ENCODE results near the gene GALNT7.
A peak's percentile ranks its signal among the peaks of the same experiment; 100 is the strongest.

GALNT7 gene

DNA sequence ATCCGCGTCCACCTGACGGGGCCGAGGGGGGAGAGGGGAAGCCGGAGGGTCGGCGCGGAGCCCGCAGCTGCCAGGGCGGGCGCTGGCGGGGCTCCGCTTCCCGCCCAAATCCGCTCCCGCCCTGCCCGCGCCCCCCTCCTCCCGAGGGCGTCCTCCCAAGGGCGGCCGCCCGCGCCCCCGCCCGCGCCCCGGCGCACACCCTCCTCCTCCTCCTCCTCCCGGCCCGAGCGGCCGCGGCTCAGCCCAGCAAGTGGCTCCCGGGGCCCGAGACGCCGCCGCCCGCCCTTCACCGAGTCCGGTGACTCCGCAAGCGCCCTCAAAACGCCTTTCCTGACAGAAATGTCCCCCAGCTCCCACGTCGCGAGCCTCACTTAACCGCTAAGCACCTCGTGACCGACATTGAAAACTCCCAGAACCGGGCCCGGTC is 165.1 kb downstream of the GALNT7 start:
- Histone ChIP-seq H3K27ac (ENCODE audit: insufficient read depth in 1 of 2, low read depth in 1 of 2, low read length in 2 of 2, poor library complexity in 1 of 2, severe bottlenecking in 2 of 2) (peak overlapping the region; percentile 83 to 94), H3K36me3 (ENCODE audit: control insufficient read depth in 4 of 4, insufficient read depth in 4 of 4, low read length in 3 of 4) (peaks cover 6 to 44% (median 10%) of the 10 kb centered on the region in 4 experiments), H3K27me3 (replicated peaks in 2 of 5; ENCODE audit: control insufficient read depth in 4 of 5, insufficient read depth in 5 of 5, low read length in 4 of 5) (no peaks in the 10 kb centered on the region), H3K4me3 (ENCODE audit: control insufficient read depth in 1 of 7, extremely low read depth in 1 of 7, insufficient read depth in 4 of 7, low read depth in 2 of 7, low read length in 6 of 7) (peak overlapping the region; percentile 78 to 99 (median 98)), H3K4me1 (ENCODE audit: control extremely low read depth in 1 of 4, control insufficient read depth in 4 of 4, insufficient read depth in 4 of 4, low read length in 3 of 4) (peaks cover 2 to 40% (median 28%) of the 10 kb centered on the region in 4 experiments), H3K9me3 (ENCODE audit: control extremely low read depth in 1 of 5, control insufficient read depth in 4 of 5, insufficient read depth in 2 of 5, low read depth in 1 of 5, low read length in 4 of 5) (no peaks in the 10 kb centered on the region)
- peak; percentile 26 to 60 (median 46) for DNase-seq
- CTCF ChIA-PET = interaction anchor here (1.4 to 3.8 kb wide), 3 partner anchors 15 to 78 kb away, joined by 3 to 18 read pairs (median 10); partner anchors contain the start of gene SAP30
- POLR2A ChIA-PET = interaction anchor here (1.0 to 3.5 kb wide), 4 partner anchors 12 to 37 kb away, joined by 3 to 24 read pairs (median 6); partner anchors contain the start of gene SAP30
- 0% methylated on average over 36 of the region's 53 CpGs for WGBS (ENCODE audit: insufficient coverage)

DNA sequence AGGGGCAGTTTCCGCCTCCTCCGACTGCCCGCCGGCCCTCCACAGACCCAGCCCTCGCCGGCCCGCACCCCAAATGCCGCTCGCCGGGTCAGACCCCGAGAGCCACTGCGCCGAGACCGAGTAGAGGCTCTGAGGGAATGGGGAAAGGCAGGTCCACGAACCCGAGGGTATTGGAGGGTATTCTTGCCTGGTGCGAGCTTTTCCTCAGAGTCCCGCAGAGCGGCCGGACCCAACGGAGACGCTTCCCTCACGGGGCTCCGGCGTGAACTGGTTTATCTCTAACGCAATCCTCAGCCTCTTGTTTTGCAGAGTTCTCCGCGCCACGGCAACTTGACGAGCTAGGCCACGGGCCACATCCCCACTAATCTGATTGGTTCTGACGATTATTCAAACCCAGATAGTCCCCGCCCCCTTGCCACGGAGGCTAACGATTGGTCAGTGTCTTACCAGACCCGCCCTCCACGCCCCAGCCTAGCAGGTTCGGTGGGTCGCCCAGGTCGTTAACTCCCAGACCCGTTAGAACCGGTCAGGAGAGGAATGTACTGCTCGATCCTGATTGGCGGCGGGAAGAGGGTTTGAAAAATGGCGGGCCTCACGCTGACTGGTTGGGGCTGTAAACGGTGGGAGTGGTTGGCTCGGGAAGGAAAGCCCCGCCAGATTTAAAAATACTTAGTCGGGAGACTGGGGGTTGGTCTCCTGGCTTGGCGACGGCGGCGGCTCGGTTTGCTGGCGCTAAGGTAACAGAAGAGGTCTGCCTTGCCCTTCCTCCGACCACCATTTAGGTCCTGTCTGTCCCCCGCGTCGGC is 165.7 kb downstream of the GALNT7 start, which contains the start of gene HMGB2:
HMGB2 (minus strand) TSS at position 274 of the 806 bp plus-strand sequence. CDS start 709 bp downstream, outside the sequence.
- DNase-seq = peak; percentile 100
- peaks cover 2 to 40% (median 28%) of the 10 kb centered on the region in 4 experiments for H3K4me1 ChIP-seq (ENCODE audit: control extremely low read depth in 1 of 4, control insufficient read depth in 4 of 4, insufficient read depth in 4 of 4, low read length in 3 of 4)
- H3K27ac ChIP-seq (ENCODE audit: insufficient read depth in 1 of 2, low read depth in 1 of 2, low read length in 2 of 2, poor library complexity in 1 of 2, severe bottlenecking in 2 of 2) = peak within 1 kb of the TSS; percentile 83 to 94
- H3K9me3 ChIP-seq (ENCODE audit: control extremely low read depth in 1 of 5, control insufficient read depth in 4 of 5, insufficient read depth in 2 of 5, low read depth in 1 of 5, low read length in 4 of 5) = no peaks in the 10 kb centered on the region
- H3K27me3 ChIP-seq (replicated peaks in 2 of 5; ENCODE audit: control insufficient read depth in 4 of 5, insufficient read depth in 5 of 5, low read length in 4 of 5) = no peaks in the 10 kb centered on the region
- POLR2A ChIA-PET = interaction anchor here (0.6 to 3.5 kb wide), 5 partner anchors 11 to 36 kb away, joined by 3 to 24 read pairs (median 5); partner anchors contain the start of gene SAP30
- 0% methylated on average over 47 of the region's 61 CpGs for WGBS (ENCODE audit: insufficient coverage)
- peaks cover under 1 to 39% (median 8%) of the 10 kb centered on the region in 4 experiments for H3K36me3 ChIP-seq (ENCODE audit: control insufficient read depth in 4 of 4, insufficient read depth in 4 of 4, low read length in 3 of 4)
- CTCF ChIA-PET = interaction anchor here (0.9 to 3.8 kb wide), 7 partner anchors 11 to 77 kb away, joined by 3 to 18 read pairs (median 6); partner anchors contain the start of gene SAP30
- H3K4me3 ChIP-seq (ENCODE audit: control insufficient read depth in 1 of 7, extremely low read depth in 1 of 7, insufficient read depth in 4 of 7, low read depth in 2 of 7, low read length in 6 of 7) = peak within 1 kb of the TSS; percentile 78 to 99 (median 98)

DNA sequence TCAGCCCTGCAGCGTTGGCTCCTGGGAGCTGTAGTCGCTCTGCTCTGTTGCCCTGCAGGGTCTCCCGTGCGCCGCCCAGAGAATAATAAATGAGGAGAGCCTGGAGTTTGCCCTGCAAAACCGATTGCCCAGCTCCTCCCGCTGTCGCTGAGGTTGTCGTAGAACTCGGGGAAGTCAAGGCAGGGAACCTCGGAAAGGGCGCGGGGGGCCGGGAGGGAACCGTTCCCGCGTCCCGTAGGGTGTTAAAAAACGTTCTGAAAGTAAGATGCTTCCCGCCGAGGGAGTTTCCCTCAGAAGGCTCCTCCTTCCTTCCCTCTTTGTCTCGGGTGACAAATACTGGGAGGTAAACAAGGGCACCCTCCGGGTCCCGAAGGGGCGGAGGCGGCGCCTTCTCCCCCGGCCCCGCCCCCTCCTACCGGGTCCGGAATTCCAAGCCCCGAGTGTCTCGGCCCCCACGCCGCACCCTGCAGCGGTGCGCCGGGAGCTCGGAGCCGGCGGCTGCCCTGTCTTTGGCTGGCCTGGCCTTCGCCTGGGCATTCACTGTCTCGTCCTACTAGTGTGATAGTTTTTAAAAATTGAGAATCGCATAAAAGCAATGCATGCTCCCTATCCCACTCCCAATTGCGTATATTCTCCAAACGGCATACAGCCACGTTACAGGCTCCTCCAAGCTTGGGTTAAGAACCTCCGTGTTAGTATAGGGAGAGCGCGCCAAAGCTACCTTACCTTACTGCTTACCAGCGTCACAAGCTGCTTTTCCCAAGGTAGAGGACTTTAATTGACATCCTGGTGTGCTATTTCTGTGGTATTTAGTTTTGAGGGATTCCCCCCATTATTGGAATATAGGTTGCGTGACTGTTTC is 166.5 kb downstream of the GALNT7 start:
- CTCF ChIA-PET = interaction anchor here (0.9 to 3.8 kb wide), 8 partner anchors 10 to 76 kb away, joined by 3 to 18 read pairs (median 5); partner anchors contain the start of gene SAP30
- Histone ChIP-seq H3K9me3 (ENCODE audit: control extremely low read depth in 1 of 5, control insufficient read depth in 4 of 5, insufficient read depth in 2 of 5, low read depth in 1 of 5, low read length in 4 of 5) (no peaks in the 10 kb centered on the region), H3K36me3 (ENCODE audit: control insufficient read depth in 4 of 4, insufficient read depth in 4 of 4, low read length in 3 of 4) (peaks cover 0 to 30% (median 7%) of the 10 kb centered on the region in 4 experiments), H3K4me1 (ENCODE audit: control extremely low read depth in 1 of 4, control insufficient read depth in 4 of 4, insufficient read depth in 4 of 4, low read length in 3 of 4) (peaks cover 2 to 40% (median 28%) of the 10 kb centered on the region in 4 experiments), H3K27me3 (replicated peaks in 2 of 5; ENCODE audit: control insufficient read depth in 4 of 5, insufficient read depth in 5 of 5, low read length in 4 of 5) (no peaks in the 10 kb centered on the region), H3K27ac (ENCODE audit: insufficient read depth in 1 of 2, low read depth in 1 of 2, low read length in 2 of 2, poor library complexity in 1 of 2, severe bottlenecking in 2 of 2) (peak overlapping the region; percentile 46 to 75), H3K4me3 (ENCODE audit: control insufficient read depth in 1 of 7, extremely low read depth in 1 of 7, insufficient read depth in 4 of 7, low read depth in 2 of 7, low read length in 6 of 7) (peak overlapping the region; percentile 78 to 99 (median 98))
- under 1% methylated on average over 33 of the region's 52 CpGs for WGBS (ENCODE audit: insufficient coverage)
- DNase-seq = peak; percentile 50 to 67 (median 64)
- POLR2A ChIA-PET = interaction anchor here (0.6 to 3.5 kb wide), 4 partner anchors 10 to 36 kb away, joined by 3 to 24 read pairs (median 6); partner anchors contain the start of gene SAP30

DNA sequence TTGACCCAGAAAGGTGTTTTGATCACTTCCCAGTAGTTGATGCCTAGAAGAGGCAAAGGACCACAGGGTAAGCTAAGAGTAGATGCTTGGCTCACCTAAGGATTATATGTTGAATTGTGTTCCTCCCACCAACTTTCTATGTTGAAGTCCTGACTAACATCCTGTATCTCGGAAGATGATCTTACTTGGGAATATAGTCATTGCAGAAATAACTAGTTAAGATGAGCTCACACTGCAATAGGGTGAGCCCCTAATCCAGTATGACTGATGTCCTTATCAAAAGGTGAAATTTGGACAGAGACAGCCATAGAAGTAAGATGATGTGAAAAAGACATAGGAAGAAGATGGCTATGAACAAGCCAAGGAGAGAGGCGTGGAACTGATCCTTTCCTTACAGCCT is 168.9 kb downstream of the GALNT7 start:
- Histone ChIP-seq H3K4me1 (ENCODE audit: control extremely low read depth in 1 of 4, control insufficient read depth in 4 of 4, insufficient read depth in 4 of 4, low read length in 3 of 4) (peaks cover 2 to 29% (median 19%) of the 10 kb centered on the region in 4 experiments), H3K27me3 (replicated peaks in 2 of 5; ENCODE audit: control insufficient read depth in 4 of 5, insufficient read depth in 5 of 5, low read length in 4 of 5) (no peaks in the 10 kb centered on the region), H3K9me3 (ENCODE audit: control extremely low read depth in 1 of 5, control insufficient read depth in 4 of 5, insufficient read depth in 2 of 5, low read depth in 1 of 5, low read length in 4 of 5) (no peaks in the 10 kb centered on the region), H3K4me3 (ENCODE audit: control insufficient read depth in 1 of 7, extremely low read depth in 1 of 7, insufficient read depth in 4 of 7, low read depth in 2 of 7, low read length in 6 of 7) (no peak overlapping the region), H3K27ac (ENCODE audit: insufficient read depth in 1 of 2, low read depth in 1 of 2, low read length in 2 of 2, poor library complexity in 1 of 2, severe bottlenecking in 2 of 2) (no peak overlapping the region), H3K36me3 (ENCODE audit: control insufficient read depth in 4 of 4, insufficient read depth in 4 of 4, low read length in 3 of 4) (peaks cover 0 to 10% (median 0%) of the 10 kb centered on the region in 4 experiments)
- no CpG with 5 or more reads among the region's 2 CpGs for WGBS (ENCODE audit: insufficient coverage)
- ChIA-PET POLR2A (interaction anchor here (0.6 kb wide), 1 partner anchor 8 kb away, joined by 4 read pairs; no protein-coding TSS in a partner anchor), CTCF (interaction anchor here (1.5 kb wide), 1 partner anchor 23 kb away, joined by 5 read pairs; no protein-coding TSS in a partner anchor)
- DNase-seq = no peak

DNA sequence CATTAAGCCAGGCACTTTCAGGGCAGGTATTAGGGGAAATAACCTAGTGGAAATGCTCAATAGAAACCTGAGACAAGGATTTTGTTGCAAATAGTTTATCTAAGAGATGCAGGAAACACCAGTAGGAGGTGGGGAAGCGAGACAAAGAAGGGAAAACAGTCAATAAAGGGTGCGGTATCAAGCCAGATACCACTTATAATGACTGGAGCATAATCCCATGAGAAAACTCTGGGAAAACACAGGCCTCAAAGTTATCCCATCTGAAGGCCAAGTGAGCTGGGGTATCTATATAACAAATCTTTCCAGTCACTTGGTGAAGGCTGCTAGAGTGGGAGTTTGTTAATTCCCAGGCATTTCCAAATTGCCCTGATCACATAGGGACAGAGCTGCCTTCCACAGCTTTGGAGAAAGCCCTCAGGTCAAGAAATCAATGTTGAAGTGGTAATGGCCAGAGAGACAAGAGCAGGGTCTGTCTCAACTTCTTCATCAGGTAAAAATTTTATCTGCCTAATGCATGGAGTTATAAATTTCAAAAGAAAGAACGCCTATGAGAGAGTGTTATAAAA is 175.3 kb downstream of the GALNT7 start:
- Histone ChIP-seq H3K27me3 (replicated peaks in 2 of 5; ENCODE audit: control insufficient read depth in 4 of 5, insufficient read depth in 5 of 5, low read length in 4 of 5) (no peaks in the 10 kb centered on the region), H3K4me1 (ENCODE audit: control extremely low read depth in 1 of 4, control insufficient read depth in 4 of 4, insufficient read depth in 4 of 4, low read length in 3 of 4) (peaks cover 0 to 5% (median 2%) of the 10 kb centered on the region in 4 experiments), H3K4me3 (ENCODE audit: control insufficient read depth in 1 of 7, extremely low read depth in 1 of 7, insufficient read depth in 4 of 7, low read depth in 2 of 7, low read length in 6 of 7) (no peak overlapping the region), H3K36me3 (ENCODE audit: control insufficient read depth in 4 of 4, insufficient read depth in 4 of 4, low read length in 3 of 4) (no peaks in the 10 kb centered on the region), H3K27ac (ENCODE audit: insufficient read depth in 1 of 2, low read depth in 1 of 2, low read length in 2 of 2, poor library complexity in 1 of 2, severe bottlenecking in 2 of 2) (no peak overlapping the region), H3K9me3 (ENCODE audit: control extremely low read depth in 1 of 5, control insufficient read depth in 4 of 5, insufficient read depth in 2 of 5, low read depth in 1 of 5, low read length in 4 of 5) (no peaks in the 10 kb centered on the region)
- WGBS (ENCODE audit: insufficient coverage) = 100% methylated on average over 1 of the region's 3 CpGs
- DNase-seq = no peak
- POLR2A ChIA-PET = no interaction called here
- CTCF ChIA-PET = interaction anchor here (2.3 kb wide), 1 partner anchor 8 kb away, joined by 9 read pairs; no protein-coding TSS in a partner anchor

DNA sequence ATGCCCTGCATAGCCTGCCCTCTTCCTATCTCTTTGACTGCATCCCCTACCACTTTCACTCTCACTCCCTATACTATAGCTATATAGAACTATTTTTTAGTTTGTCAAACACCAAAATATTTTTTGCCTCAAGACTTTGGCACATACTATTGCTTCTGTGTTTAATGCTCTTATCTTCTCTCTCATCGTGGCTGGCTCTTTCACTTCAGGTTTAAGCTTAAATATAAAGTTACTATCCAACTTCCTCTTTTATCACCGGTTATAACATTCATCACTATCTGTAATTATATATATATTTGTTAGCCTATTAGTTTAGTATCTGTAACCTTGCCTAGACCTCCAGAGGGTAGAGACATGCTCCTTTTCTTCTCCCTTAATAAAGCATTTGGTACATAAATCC is 177.0 kb downstream of the GALNT7 start:
- WGBS (ENCODE audit: insufficient coverage) = no CpG with 5 or more reads among the region's 2 CpGs
- H3K27me3 ChIP-seq (replicated peaks in 2 of 5; ENCODE audit: control insufficient read depth in 4 of 5, insufficient read depth in 5 of 5, low read length in 4 of 5) = no peaks in the 10 kb centered on the region
- H3K4me1 ChIP-seq (ENCODE audit: control extremely low read depth in 1 of 4, control insufficient read depth in 4 of 4, insufficient read depth in 4 of 4, low read length in 3 of 4) = peaks cover 0 to 5% (median 2%) of the 10 kb centered on the region in 4 experiments
- ChIA-PET POLR2A (interaction anchor here (0.7 to 1.5 kb wide), 2 partner anchors 12 to 25 kb away, joined by 3 to 5 read pairs; partner anchors contain the start of genes HMGB2 and SAP30), CTCF (interaction anchor here (1.0 to 2.3 kb wide), 5 partner anchors 8 to 27 kb away, joined by 3 to 10 read pairs (median 5); no protein-coding TSS in a partner anchor)
- peak overlapping the region in 2 of 7 experiments; percentile 44 to 54 for H3K4me3 ChIP-seq (ENCODE audit: control insufficient read depth in 1 of 7, extremely low read depth in 1 of 7, insufficient read depth in 4 of 7, low read depth in 2 of 7, low read length in 6 of 7)
- no peak overlapping the region for H3K27ac ChIP-seq (ENCODE audit: insufficient read depth in 1 of 2, low read depth in 1 of 2, low read length in 2 of 2, poor library complexity in 1 of 2, severe bottlenecking in 2 of 2)
- no peaks in the 10 kb centered on the region for H3K9me3 ChIP-seq (ENCODE audit: control extremely low read depth in 1 of 5, control insufficient read depth in 4 of 5, insufficient read depth in 2 of 5, low read depth in 1 of 5, low read length in 4 of 5)
- H3K36me3 ChIP-seq (ENCODE audit: control insufficient read depth in 4 of 4, insufficient read depth in 4 of 4, low read length in 3 of 4) = no peaks in the 10 kb centered on the region
- peak in 2 of 3 donors; percentile 66 to 72 for DNase-seq
